ENCODE data around the gene LIN54.
"Not testable (repeated sequence)": the region's sequence is repeated elsewhere in the genome, so short reads cannot be mapped to it uniquely, and the experiment has no call there.

LIN54 gene

DNA sequence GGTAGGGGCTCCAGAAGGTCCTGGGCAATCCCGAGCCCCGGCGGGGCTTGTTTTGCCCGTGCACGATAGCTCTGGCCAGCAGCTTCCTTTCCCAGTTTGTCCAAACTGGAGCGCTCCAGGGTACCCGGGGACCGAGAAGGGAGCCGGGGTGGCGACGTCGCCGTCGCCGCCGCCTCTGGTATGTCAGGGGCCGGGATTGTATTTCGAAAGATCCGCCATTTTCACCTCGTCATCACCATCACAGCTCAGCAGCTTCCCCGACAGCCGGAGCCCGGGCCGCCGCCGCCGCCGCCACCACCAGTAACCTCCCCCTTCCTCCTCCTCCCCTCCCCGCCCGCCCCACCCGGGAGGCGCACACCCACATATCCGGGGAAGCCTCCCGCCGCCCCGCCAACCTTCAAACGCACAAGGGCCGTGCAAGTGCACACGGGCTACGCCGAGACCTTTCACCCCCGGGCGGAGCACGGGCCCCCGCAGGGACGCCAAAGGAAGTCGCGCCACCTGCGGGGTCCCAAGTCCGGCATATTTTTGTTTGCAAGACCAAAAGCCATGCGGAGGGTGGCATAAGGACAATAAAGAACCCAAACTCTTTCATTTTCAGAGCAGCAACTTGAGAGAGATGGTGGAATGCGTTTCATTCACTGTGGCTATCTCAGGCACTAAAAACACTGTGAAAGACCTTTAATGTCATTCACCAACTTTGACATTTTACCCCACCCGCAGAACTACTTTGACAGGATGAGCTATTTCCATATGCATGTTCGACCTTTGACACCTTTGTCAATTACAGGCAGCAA is at the start of gene LIN54:
Gene LIN54, minus strand, starts transcription at position 302 of the 797 bp plus-strand sequence. CDS start 25,979 bp downstream, outside the sequence.
- DNase-seq = peak; percentile 92

DNA sequence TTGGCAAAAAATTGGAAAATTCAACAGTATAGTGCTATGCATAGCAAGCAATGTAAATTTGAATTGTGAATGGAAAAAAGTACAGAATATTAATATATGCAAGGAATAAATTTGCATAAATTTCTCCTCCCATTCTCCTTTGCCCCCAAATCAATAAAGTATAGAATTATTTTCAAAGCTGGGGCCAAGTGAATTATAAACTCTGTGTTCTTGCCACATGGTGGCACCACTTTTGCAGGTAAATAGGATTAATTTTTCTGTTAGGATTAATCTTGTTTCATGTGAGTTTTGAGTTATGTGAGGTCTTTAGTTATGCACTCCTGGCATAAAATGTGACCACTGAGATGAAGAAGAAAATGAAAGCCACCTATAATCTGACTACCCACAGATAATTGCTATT is 44.3 kb upstream of the LIN54 start:
- peak; percentile 10 for DNase-seq

DNA sequence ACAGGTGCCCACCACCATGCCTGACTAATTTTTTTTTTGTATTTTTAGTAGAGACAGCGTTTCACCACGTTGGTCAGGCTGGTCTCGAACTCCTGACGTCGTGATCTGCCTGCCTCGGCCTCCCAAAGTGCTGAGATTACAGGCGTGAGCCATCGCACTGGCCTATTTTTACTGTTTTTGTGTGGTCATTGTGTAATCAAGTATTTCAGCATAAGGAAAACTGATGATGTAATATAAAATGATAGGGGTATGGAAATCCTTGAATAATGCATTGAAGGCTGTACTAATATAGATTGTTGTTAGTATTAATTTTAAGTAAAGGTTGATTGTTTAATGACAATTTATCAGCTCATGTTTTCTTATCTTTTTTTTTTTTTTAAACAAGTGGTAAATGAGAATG is 38.2 kb upstream of the LIN54 start:
- not testable (repeated sequence) for DNase-seq

DNA sequence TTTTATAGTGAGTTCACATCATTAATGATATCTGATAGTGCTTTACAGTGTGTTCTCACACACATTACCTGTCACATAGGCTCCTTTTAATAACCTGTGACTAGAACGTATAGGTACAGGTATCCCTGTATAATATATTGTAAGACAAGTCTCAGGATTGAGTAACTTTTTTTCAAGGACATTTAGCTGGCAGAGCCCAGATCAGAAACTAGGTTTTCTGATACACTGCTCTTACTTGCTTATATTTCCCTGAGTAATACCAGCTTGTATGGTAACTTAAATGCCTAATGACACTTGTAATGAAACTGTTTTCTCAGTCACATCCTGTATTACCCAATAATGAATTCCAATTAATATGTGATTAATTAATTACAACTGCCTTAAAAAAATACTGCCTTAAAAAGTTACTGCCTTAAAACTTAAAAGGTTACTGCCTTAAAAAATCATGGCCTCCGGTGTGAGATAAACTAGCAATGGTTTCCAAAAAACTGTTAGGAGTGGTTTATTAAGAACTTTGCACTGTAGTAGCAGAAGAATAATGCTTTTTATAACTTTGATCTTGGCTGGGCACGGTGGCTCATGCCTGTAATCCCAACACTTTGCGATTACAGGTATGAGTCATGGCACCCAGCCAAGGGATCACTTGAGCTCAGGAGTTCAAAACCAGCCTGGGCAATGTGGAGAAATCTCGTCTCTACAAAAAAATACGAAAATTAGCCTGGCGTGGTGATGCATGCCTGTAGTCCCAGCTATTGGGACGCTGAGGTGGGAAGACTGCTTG is 36.3 kb upstream of the LIN54 start:
- DNase-seq = no peak

DNA sequence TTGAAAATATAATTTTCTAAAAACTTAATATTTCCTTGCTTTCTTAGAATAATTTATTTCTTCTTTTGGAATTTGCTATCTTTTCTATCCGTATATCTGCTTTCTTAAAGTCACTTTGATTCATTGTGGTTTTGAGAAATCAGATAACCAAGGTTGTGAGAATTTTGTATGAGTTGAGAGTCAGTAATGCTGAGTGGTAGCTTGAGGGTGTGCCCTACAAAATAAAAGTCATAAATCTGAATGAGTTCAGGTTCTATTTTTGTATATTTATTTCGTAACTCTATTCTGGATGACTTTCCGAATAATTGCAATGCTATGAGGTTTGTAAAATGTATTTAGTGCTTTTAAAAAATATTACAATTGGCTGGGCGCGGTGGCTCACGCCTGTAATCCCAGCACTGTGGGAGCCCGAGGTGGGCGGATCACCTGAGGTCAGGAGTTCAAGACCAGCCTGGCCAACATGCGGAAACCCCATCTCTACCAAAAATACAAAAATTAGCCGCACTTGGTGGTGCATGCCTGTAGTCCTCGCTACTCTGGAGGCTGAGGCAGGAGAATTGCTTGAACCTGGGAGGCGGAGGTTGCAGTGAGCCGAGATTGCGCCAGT is 33.3 kb upstream of the LIN54 start:
- DNase-seq = no peak

DNA sequence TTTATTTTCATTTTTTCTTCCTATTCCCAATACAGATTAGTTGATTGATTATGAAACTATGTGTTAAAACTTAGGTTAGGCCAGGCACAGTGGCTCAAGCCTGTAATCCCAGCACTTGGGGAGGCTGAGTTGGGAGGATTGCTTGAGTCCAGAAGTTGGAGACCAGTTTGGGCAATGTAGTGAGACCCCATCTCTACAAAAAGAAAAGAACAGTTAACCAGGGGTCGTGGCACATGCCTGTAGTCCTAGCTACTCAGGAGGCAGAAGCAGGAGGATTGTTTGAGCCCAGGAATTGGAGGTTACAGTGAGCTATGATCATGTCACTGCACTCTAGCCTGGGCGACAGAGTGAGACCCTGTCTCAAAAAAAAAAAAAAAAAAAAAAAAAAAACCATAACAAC is 32.5 kb upstream of the LIN54 start:
- DNase-seq = not testable (repeated sequence)

DNA sequence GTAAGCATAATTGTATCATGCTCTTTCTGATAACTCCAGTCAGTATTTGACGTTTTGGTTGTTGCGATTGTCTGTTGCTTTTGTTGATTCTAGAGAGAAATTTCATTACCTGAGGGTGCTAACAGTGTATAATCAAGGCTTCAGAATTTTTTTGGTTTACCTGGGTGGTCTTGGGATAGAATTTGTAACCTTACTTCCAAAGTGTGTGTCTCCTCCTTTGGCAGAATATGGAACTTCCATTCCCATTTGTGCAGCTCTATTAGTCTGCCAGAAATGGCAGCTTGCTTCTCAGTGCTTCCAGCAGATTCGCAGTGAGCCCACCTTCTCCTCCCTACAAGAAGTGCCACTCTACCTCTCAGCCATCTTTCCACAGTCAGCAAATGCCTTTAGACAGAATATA is 29.6 kb upstream of the LIN54 start:
- no peak for DNase-seq

DNA sequence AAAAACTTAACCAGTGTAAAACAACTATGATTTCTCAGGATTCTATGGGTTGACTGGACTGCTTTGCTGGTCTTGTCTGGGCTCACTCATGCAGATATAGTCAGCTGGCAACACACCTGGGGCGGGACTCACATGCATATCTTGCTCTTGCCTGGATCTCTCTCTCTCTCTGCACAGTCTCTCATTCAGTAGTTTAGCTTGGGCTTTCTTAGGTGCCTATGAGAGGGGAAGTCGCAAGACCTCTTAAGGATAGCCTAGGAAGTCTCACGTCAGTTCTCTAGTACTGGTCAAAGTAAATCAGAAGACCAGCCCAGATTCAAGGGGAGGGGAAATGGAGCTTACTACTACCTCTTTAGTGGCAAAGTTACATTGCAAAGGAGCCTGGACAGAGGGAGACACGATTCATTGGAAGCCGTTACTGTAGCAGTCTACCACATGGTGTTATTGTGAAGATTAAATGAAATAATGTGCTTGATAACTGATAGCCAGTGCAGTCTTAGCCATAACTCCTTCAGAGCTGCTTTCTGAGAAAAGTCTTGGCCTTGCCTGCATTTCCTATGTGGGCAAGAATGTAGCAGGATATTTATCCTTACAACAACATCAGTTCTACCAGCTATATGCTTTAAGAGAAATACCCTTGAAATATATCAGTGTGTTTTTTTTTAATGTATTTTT is 26.5 kb upstream of the LIN54 start:
- DNase-seq = no peak

DNA sequence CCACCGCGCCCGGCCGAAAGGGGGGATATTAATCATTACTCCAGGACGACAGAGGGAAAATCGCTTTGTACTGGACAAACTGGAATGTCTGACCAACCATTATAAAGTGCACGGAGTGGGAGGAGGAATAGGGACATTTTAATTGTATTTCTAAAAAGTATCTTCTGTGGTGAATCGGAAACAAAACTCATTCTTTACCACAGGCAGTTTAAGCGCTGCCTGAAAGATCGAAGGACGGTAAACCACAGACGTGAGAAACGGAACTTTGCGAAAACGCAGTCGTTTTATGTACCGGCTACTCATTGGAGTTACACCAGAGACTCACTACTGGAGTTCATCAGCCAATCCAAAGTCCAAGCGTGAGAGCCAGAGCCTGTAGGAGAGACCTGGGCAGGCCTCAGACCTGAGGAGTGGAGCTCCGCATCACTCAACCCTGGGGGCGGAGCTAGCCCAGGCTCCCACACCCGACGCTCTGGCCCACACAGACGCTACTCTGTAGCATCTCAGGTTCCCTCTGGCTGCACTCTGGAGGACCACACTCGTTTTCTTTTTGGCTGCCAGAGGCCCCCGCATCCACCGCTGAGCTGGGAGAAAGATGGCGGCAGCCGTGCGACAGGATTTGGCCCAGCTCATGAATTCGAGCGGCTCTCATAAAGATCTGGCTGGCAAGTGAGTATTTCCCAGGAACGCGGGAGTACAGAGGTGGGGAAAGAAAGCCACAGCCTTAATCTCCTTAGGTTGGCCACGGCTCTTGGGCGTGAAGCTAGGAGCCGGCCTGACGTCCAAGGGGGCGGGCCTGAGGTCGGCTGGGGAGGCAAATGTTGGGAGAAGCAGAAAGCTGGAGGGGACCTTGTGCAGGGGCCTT is 24.2 kb upstream of the LIN54 start, which contains the start of gene COPS4:
Gene COPS4, plus strand, starts transcription at position 554 of the 865 bp plus-strand sequence. Its CDS starts 42 bp downstream, at position 596.
- DNase-seq = peak; percentile 97

DNA sequence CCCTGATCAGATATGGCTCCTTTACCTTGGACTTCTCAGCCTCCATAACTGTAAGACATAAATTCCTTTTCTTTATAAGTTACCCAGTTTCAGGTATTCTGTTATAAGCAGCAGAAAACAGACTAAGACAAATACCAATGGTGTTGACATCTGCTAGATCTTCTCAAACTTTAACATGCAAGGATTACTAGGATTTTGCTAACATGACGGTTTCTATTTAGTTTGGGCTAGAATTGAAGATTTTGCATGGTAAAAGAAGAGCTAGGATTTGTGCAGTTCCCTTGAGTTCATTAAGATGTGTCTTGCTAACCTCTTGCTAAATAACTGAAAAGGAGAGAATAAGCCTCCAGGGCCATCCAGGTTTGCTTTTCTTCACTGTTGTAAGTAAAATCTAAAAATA is 19.1 kb upstream of the LIN54 start:
- DNase-seq = no peak

DNA sequence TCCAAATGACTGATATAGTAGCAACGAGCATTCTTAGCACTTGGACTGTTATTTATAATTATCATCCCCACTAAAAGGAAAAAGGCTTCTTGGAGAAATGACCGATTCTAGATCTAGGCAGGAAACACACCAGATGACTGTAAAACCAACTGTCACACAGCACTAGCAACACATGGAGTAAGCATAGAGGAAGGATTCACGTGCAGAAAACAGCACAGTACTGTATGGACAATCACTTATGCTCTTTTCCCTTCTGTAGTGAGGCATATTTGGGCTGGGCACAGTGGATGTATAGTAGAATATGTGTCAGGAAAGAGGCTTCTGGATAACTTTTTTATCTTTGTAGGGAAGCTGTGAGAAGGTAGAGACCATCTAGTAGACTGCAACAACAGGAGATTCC is 18.4 kb upstream of the LIN54 start:
- DNase-seq = no peak

DNA sequence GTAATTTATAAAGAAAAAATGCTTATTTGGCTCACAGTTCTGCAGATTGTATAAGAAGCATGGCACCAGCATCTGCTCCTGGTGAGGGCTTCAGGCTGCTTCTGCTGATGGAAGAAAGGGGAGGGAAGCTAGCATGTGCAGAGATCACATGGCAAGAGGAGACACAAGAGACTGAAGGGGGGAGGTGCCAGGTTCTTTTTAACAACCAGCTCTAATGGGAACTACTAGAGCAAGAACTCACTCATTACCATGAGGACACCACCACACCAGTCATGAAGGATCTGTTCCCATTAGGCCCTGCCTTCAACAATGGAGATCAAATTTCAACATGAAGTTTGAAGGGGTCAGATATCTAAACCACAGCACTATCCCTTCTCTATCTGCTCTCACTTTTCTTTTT is 14.9 kb upstream of the LIN54 start:
- DNase-seq = no peak

DNA sequence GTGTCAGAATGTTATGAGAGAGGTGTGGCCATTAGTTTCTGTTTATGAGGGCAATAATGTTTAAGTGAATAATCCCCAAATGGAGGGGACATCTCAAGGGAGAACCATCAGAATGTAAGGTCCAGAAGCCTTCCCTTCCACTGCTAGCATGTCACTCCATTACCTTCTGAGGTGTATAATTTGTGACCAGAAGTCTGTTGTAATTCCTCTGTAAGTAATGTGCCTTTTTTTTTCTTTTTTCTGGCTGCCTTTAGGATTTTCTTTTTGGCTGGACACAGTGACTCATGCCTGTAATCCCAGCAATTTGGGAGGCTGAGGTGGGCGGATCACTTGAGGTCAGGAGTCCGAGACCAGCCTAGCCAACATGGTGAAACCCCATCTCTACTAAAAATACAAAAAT is 13.6 kb upstream of the LIN54 start:
- no peak for DNase-seq

DNA sequence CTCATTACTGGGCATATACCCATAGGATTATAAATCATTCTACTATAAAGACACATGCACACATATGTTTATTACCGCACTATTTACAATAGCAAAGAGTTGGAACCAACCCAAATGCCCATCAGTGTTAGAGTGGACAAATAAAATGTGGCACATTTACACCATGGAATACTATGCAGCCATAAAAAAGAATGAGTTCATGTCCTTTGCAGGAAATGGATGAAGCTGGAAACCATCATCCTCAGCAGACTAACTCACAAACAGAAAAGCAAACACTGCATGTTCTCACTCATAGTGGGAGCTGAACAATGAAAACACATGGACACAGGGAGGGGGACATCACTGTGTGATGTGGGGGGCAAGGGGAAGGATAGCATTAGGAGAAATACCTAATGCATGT is 13.0 kb upstream of the LIN54 start:
- not testable (repeated sequence) for DNase-seq

DNA sequence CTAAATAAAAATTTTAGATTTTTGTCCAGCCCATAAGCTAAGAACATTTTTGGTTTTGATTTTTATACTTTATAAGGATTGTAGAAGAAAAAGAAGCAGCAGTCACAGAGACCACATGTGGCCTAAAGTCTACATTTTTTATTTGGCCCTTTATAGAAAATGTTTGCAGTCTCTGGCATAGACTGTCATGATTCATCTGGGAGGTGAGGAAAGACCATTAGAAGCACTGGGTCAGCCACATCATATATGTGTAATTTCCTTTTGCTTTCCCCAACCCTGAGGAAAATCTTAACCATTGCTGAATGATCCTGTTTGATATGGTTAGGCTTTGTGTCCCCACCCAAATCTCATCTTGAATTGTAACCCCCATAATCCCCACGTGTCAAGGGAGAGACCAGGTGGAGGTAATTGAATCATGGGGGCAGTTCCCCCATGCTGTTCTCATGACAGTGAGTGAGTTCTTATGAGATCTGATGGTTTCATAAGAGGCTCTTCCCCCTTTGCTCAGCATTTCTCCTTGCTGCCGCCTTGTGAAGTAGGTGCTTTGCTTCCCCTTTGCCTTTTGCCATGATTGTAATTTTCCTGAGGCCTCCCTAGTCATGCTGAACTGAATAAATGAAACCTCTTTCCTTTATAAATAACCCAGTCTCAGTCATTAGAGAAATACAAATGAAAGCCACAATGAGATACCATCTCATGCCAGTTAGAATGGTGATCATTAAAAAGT is 12.3 kb upstream of the LIN54 start:
- no peak for DNase-seq

DNA sequence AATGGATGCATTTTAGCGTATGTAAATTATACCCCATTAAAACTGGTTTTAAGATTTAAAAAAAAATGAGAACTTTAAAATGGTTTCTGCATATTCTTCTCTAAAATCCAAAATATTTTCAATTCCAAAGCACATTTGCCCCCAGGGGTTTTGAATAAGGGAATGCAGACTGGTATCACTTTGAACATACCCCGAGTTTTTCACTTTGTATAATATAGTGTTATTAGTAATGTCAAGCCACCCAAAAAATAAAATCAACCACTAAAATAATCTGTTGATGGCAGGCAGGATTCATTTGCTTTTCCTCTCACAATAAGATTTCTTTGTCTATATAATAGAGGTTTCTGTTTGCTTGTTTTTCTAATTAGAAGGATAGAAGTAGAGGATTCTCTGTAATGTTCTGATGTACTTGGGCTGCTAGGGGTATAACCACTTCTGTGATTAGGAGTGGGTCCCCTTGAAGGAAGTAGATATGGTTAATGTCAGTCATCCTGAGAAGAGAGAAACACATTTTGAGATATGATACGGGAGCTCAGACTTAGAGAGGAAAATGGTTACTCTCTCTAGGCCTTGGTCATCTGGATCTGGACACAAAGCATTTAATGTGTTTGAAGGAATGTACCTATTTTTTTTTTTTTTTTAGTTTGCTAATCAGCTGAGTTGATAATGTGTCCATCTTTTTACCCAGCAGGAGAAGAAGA is 9.3 kb upstream of the LIN54 start:
- DNase-seq = no peak

DNA sequence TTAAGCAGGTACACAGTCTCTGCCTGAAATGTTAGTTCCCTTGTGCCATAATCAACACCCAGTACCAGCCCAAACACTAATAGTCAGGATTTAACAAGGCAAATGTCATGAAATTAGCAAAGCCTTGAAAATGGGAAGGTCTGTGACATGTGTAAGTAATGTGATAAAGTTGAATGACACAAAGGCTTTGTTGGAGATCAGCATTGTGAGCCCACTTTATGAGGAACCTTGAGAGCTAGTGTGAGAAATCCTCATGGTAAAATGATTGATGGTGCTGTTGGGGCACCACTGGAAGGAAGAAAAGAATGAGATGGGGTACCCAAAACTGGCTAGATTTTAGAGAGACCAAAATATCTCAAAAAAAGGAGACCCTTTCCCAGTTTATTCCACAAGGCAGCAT is 3.3 kb upstream of the LIN54 start:
- DNase-seq = no peak

DNA sequence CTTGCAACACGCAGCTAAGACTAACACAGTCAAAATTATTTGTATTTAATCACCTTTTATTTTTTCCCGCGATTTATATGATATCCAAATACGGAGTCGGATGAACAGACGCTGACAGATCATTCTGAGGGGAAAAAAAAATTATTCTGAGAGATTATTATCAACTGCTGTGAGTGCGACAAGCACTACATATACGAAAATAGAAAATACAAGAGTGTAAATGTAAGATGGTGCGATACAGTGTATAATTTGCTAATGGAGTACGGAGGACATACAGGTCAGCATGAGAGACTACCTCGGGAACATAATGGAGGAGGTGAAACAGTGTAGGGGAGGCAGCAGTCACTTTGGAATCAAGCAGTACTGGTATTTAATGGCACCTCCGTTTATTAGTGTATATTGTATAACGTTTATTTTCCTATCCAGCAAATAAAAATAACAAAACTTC is 2.8 kb upstream of the LIN54 start:
- DNase-seq = no peak

DNA sequence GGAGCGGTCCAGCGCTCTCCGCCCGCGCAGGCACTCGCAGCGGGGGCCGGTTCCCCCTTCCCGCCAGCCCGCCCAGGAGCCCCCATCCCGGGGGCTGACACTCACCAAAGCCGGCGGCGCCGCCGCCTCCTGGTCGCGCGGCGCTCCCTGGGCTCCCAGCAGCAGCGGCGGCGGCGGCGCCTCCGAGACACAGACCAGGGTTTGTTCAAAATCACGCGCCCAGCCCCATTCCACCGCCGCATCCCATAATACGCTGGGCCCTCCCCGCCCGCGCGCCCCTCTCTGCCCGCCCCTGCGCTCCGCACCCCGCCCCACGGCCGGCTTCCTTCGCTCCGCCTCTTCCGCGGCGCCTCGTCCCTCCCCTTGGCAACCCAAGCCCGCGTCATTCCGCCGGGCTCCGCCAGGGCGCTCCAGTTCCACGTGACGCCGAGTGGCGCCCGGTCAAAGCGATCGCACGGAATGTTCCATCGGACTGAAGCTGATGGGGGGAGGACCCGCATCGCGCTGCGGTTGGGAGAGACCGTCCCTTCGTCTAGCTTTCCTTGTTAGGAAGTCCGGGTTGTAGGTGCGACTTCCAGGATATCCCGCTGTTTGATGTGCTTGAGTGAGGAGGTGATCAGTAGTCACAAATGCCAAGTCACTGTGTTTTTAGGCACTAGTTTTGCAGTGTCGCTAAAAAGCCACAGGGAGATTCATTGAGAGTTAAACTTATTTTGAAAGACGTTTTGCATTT is 2.2 kb upstream of the LIN54 start:
- peak; percentile 97 for DNase-seq

DNA sequence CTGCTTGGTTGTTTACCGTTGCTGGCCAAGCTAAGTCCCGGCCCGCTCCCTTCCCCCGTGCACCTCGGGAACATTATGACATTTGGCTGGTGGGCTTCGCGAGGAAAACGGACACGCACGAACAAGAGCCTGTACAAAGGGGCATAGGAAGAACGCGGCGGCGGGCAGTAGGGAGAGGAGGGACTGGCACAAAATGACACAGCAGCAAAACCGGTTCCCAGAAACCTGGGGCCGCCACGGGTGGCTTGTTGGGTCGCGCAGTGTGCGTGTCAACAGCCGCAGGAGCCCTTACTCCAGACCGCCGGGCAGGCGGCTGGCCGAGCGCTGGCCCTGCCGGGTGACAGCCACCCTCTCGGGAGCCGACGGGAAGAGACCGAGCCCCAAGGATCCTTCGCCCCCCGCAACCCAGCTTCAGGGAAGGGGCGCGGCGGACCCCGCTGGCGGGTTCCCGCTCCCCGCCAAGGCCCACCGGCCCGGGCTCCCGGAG is 1.6 kb upstream of the LIN54 start:
- peak; percentile 12 for DNase-seq

All from CD4-positive, alpha-beta T cell treated with Interleukin-17A for 4 hours (primary cell).